ENCODE data around the gene FAM13C. TPM values are rescaled to one million over a fixed set of nuclear protein-coding genes. Genes with fewer than 3 reads are reported as not detected.

FAM13C gene
- 39.7 TPM for total RNA-seq

DNA sequence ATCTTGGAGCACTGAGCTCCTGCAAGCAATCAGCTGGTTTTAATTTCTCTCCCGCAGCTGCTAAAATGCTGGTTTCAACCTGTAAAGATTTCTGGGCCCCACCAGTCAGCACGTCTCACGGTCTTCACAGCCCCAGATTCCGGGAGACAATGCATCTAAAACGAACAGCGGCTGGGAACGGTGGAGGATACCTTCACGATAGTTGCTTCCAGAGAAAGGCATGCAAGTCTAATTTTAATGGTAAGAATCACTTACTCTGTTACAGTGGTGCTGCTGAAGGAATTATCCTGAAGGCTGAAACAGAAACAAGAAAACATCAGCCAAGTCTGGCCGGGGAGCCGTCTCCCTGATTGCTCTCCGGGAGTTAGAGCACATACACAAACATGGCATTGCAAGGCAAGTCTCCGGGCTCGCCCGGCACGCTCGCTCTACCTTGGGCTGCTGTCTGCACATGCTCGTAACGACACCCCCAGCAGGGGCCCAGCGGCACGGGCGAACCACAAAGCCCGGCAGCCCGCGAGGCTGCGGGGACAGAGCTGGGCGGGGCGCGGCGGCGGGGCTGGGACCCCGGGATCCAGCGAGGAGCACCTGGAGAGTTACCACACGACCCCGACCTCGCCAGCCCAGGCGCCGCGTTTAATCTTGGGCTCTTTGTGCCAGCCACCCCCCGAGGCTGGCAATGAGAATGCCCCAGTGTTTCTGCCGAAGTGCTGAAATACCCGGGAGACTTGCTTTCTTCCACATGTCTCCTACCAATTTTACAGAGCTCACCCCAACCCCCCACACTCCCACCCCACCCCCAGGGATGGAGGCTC, at the start of gene FAM13C:
FAM13C (minus strand) TSS at position 406 of the 815 bp plus-strand sequence; CDS start at position 317, 89 bp downstream.

Other genes starting within 250 kb of the FAM13C start
- 46.2 TPM for gene PHYHIPL, start 185.9 kb downstream of the FAM13C start, total RNA-seq